Lung (tissue), 12 donors: ENCODE data around the gene GFAP. TPM values are rescaled to one million over a fixed set of nuclear protein-coding genes. Genes with fewer than 3 reads are reported as not detected.

Source experiments
- ATAC-seq: fragments of 200-7000 bp; cut with Tn5 transposase; one replicate; pipeline ENCODE4 v1.9.1; 2020; ENCODE audit warnings: moderate number of reproducible peaks; ENCODE audit not compliant: insufficient read depth, low FRiP score
- DNase-seq, 3 donors: peaks; one replicate each; pipeline ENCODE4 v3.0.0-alpha.2; 2013 to 2017
- H3K27ac ChIP-seq, 2 donors: one replicate each; pipeline ENCODE4 v1.5.1; 2013; ENCODE audit warnings: mild to moderate bottlenecking in 2 of 2, moderate library complexity in 2 of 2, control low read depth in 1 of 2, inconsistent platforms in 1 of 2, low read depth in 1 of 2, low read length in 1 of 2
- H3K27me3 ChIP-seq, 3 donors: one replicate each; pipeline ENCODE4 v1.5.1; 2013; ENCODE audit warnings: low read length in 2 of 3; ENCODE audit not compliant: control insufficient read depth in 3 of 3, insufficient read depth in 3 of 3
- H3K36me3 ChIP-seq, 4 donors: one replicate each; pipeline ENCODE4 v1.5.1; 2013; ENCODE audit warnings: low read length in 4 of 4, mild to moderate bottlenecking in 1 of 4, moderate library complexity in 1 of 4; ENCODE audit not compliant: control insufficient read depth in 4 of 4, insufficient read depth in 4 of 4
- H3K4me1 ChIP-seq, 5 donors: one replicate each; pipeline ENCODE4 v1.5.1; 2013; ENCODE audit warnings: low read length in 5 of 5, mild to moderate bottlenecking in 2 of 5, moderate library complexity in 1 of 5; ENCODE audit not compliant: control insufficient read depth in 5 of 5, insufficient read depth in 5 of 5
- H3K4me3 ChIP-seq: one replicate; pipeline ENCODE4 v1.5.1; 2013; ENCODE audit warnings: mild to moderate bottlenecking, control low read depth, moderate library complexity
- H3K9ac ChIP-seq, 2 donors: one replicate each; pipeline ENCODE4 v1.5.1; 2013; ENCODE audit warnings: low read length in 2 of 2, control low read depth in 1 of 2; ENCODE audit not compliant: insufficient read depth in 1 of 2
- H3K9me3 ChIP-seq, 4 donors: one replicate each; pipeline ENCODE4 v1.5.1; 2013; ENCODE audit warnings: low read length in 3 of 4, mild to moderate bottlenecking in 1 of 4, moderate library complexity in 1 of 4; ENCODE audit not compliant: control insufficient read depth in 4 of 4, insufficient read depth in 3 of 4
- CTCF ChIP-seq: IDR thresholded peaks from 2 replicates; pipeline ENCODE4 v1.5.1; 2012; ENCODE audit warnings: mild to moderate bottlenecking; ENCODE audit errors: control extremely low read depth, extremely low read depth
- WGBS, 2 donors: extraction: QIAGEN DNeasy Blood & Tissue Kit; methylation state at CpG; one replicate each; pipeline ENCODE4 v1.1.7; 2013; 5-methylcytosine and 5-hydroxymethylcytosine counted together
- polyA plus RNA-seq, 2 donors: library from polyadenylated mRNA; stranded (reverse); fragments of 200-250 nt; gene quantifications; one replicate each; pipeline ENCODE4 v1.2.1, GENCODE V29; 2013
- total RNA-seq, 2 donors: library from RNA; depleted of rRNA in 1 of 2; stranded (reverse); fragments of >200 nt in 1 of 2; gene quantifications; one replicate each; pipeline ENCODE4 v1.2.1, GENCODE V29; 2014 to 2021
- donor health status: control.
- donor health status: control.
- donor health status: Bipolar disorder and iron deficiency.
- donor health status: healthy.
- donor health status: DM: yes; HTN: yes; CAD: no.

GFAP gene
- total and polyA plus RNA-seq, 4 donors, result 0.25 to 0.88 (median 0.34) TPM

- H3K27me3 ChIP-seq, result no peaks in the 10 kb centered on the region
- H3K27ac ChIP-seq, result no peak overlapping the region
- H3K4me3 ChIP-seq, result no peak overlapping the region
- H3K36me3 ChIP-seq, result peaks cover 0 to 14% (median 0%) of the 10 kb centered on the region in 4 donors
- WGBS, 2 donors, result 95% methylated on average over 7 of the region's 7 CpGs
- H3K9me3 ChIP-seq, result no peaks in the 10 kb centered on the region
- TF ChIP-seq CTCF, result no peak
- H3K9ac ChIP-seq, result no peak overlapping the region
- H3K4me1 ChIP-seq, result peaks cover 0 to 3% (median 0%) of the 10 kb centered on the region in 5 donors
- ATAC-seq (no peak), DNase-seq (no peak)
Observed at GRCh38 chr17:44928950-44929720, 13.8 kb upstream of the GFAP start.

GRCh38 chr17:44928136-44928535 lies 12.8 kb upstream of the GFAP start:
- Histone ChIP-seq H3K27ac (no peak overlapping the region), H3K9me3 (no peaks in the 10 kb centered on the region), H3K36me3 (peaks cover 0 to 14% (median 0%) of the 10 kb centered on the region in 4 donors), H3K4me1 (peaks cover 0 to 2% (median 0%) of the 10 kb centered on the region in 5 donors), H3K9ac (no peak overlapping the region), H3K4me3 (no peak overlapping the region), H3K27me3 (no peaks in the 10 kb centered on the region)
- DNase-seq, result no peak
- ATAC-seq, result no peak
- 96 to 98% methylated on average over 15 of the region's 15 CpGs for WGBS, 2 donors
- no peak for TF ChIP-seq CTCF

DNA sequence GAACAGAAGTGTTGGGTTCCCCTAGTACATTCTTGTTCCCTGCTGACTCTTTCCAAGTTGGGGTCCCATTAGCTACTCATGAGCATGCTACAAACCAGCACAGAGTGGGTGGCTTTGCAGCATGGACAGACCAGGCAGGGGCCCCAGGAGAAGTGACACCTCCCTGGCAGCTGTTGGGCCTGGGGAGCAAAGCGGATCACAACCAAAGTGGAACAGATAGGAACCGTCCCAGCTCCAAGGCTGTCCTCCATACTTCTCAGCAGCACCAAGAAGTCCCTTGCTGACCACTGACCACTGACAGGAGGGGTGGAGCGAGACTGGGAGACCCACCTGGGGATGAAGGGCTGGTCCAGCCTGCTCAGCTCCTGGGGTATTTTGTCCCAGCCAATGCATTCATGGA lies 12.4 kb upstream of the GFAP start:
- 97 to 99% methylated on average over 3 of the region's 3 CpGs for WGBS, 2 donors
- no peak overlapping the region for H3K27ac ChIP-seq
- H3K36me3 ChIP-seq, result peaks cover 0 to 14% (median 0%) of the 10 kb centered on the region in 4 donors
- H3K27me3 ChIP-seq, result peaks cover 0 to 2% (median 0%) of the 10 kb centered on the region in 3 donors
- peaks cover 0 to 6% (median 0%) of the 10 kb centered on the region in 5 donors for H3K4me1 ChIP-seq
- DNase-seq (no peak), ATAC-seq (no peak)
- H3K4me3 ChIP-seq, result no peak overlapping the region
- no peak for TF ChIP-seq CTCF
- no peaks in the 10 kb centered on the region for H3K9me3 ChIP-seq
- H3K9ac ChIP-seq, result no peak overlapping the region
